Trophoblast cell (in vitro differentiated cells and primary cell): ENCODE measurements around the gene SYNJ2.

Experiments used
- DNase-seq, 2 donors: peaks; one replicate each; pipeline ENCODE4 v3.0.0-alpha.2; 2016
- H2AFZ ChIP-seq: 2 replicates; pipeline ENCODE4 v1.6.1; 2013; ENCODE audit warnings: low read length, moderate library complexity, mild to moderate bottlenecking; ENCODE audit not compliant: insufficient read depth, poor library complexity
- H2AK5ac ChIP-seq: 2 replicates; pipeline ENCODE4 v1.6.1; 2013; ENCODE audit warnings: mild to moderate bottlenecking, low read length
- H2BK120ac ChIP-seq: 2 replicates; pipeline ENCODE4 v1.6.1; 2013; ENCODE audit warnings: low read length, mild to moderate bottlenecking, moderate library complexity; ENCODE audit not compliant: insufficient read depth, poor library complexity
- H2BK12ac ChIP-seq: 2 replicates; pipeline ENCODE4 v1.6.1; 2013; ENCODE audit warnings: mild to moderate bottlenecking, low read length, moderate library complexity
- H2BK5ac ChIP-seq: 2 replicates; pipeline ENCODE4 v1.6.1; 2013; ENCODE audit warnings: low read length, low read depth, moderate library complexity, mild to moderate bottlenecking; ENCODE audit not compliant: poor library complexity
- H3K14ac ChIP-seq: 2 replicates; pipeline ENCODE4 v1.6.1; 2013; ENCODE audit warnings: mild to moderate bottlenecking, low read length
- H3K18ac ChIP-seq: 2 replicates; pipeline ENCODE4 v1.6.1; 2013; ENCODE audit warnings: mild to moderate bottlenecking, low read length
- H3K23ac ChIP-seq: 2 replicates; pipeline ENCODE4 v1.6.1; 2013; ENCODE audit warnings: low read length
- H3K27ac ChIP-seq: 2 replicates; pipeline ENCODE4 v1.5.1; 2013; ENCODE audit warnings: low read depth, mild to moderate bottlenecking, inconsistent platforms, low read length, moderate library complexity
- H3K27me3 ChIP-seq: 2 replicates; pipeline ENCODE4 v1.6.1; 2013; ENCODE audit warnings: inconsistent platforms, mild to moderate bottlenecking, low read length, moderate library complexity; ENCODE audit not compliant: insufficient read depth
- H3K36me3 ChIP-seq, 2 experiments: 1 replicate in 1 of 2; 2 replicates in 1 of 2; pipeline ENCODE4 v1.6.1; 2013; ENCODE audit warnings: low read length in 2 of 2, mild to moderate bottlenecking in 2 of 2, moderate library complexity in 1 of 2; ENCODE audit not compliant: insufficient read depth in 2 of 2, control insufficient read depth in 1 of 2
- H3K4ac ChIP-seq: 2 replicates; pipeline ENCODE4 v1.6.1; 2013; ENCODE audit warnings: low read depth, mild to moderate bottlenecking, low read length, moderate library complexity
- H3K4me1 ChIP-seq, 2 experiments: 1 replicate in 1 of 2; 2 replicates in 1 of 2; pipeline ENCODE4 v1.6.1; 2013; ENCODE audit warnings: low read length in 2 of 2, mild to moderate bottlenecking in 2 of 2, moderate library complexity in 1 of 2; ENCODE audit not compliant: insufficient read depth in 2 of 2, control insufficient read depth in 1 of 2
- H3K4me2 ChIP-seq: 2 replicates; pipeline ENCODE4 v1.6.1; 2013; ENCODE audit warnings: inconsistent platforms, mild to moderate bottlenecking, low read length, moderate library complexity
- H3K4me3 ChIP-seq: 2 replicates; pipeline ENCODE4 v1.5.1; 2013; ENCODE audit warnings: mild to moderate bottlenecking, low read depth, low read length, inconsistent platforms
- H3K79me1 ChIP-seq: one replicate; pipeline ENCODE4 v1.6.1; 2013; ENCODE audit warnings: low read length
- H3K79me2 ChIP-seq: 2 replicates; pipeline ENCODE4 v1.6.1; 2013; ENCODE audit warnings: low read length, mild to moderate bottlenecking; ENCODE audit not compliant: control insufficient read depth, insufficient read depth, poor library complexity
- H3K9ac ChIP-seq: 2 replicates; pipeline ENCODE4 v1.6.1; 2013; ENCODE audit warnings: mild to moderate bottlenecking, low read length
- H3K9me3 ChIP-seq: 2 replicates; pipeline ENCODE4 v1.6.1; 2013; ENCODE audit warnings: low read depth, mild to moderate bottlenecking, control low read depth, inconsistent platforms, low read length; ENCODE audit not compliant: insufficient read depth
- H4K12ac ChIP-seq: 2 replicates; pipeline ENCODE4 v1.6.1; 2013; ENCODE audit warnings: low read depth, mild to moderate bottlenecking, low read length, moderate library complexity
- H4K8ac ChIP-seq: 2 replicates; pipeline ENCODE4 v1.6.1; 2013; ENCODE audit warnings: low read depth, mild to moderate bottlenecking, low read length, moderate library complexity
- H4K91ac ChIP-seq: one replicate; pipeline ENCODE4 v1.6.1; 2013; ENCODE audit warnings: low read depth, mild to moderate bottlenecking, low read length, moderate library complexity
- WGBS: extraction: QIAGEN DNeasy Blood & Tissue Kit; methylation state at CpG from one replicate; pipeline ENCODE4 v1.1.7; 2013; ENCODE audit warnings: missing lambda C conversion rate; ENCODE audit not compliant: insufficient read length, insufficient coverage; ENCODE audit errors: extremely low coverage; 5-methylcytosine and 5-hydroxymethylcytosine counted together

Gene SYNJ2

GRCh38 chr6:157981132-157981394 is 600 bp upstream of the SYNJ2 start:
- peak overlapping the region; percentile 67 for H2BK120ac ChIP-seq
- WGBS = no CpG with 5 or more reads among the region's 24 CpGs
- H3K27ac ChIP-seq = peak overlapping the region; percentile 20
- H2AFZ ChIP-seq = peak overlapping the region; percentile 12
- no peaks in the 10 kb centered on the region for H3K27me3 ChIP-seq
- peaks cover 13 to 19% of the 10 kb centered on the region in 2 experiments for H3K4me1 ChIP-seq
- H3K23ac ChIP-seq = no peak overlapping the region
- peak overlapping the region; percentile 22 for H2BK5ac ChIP-seq
- H3K9me3 ChIP-seq = no peaks in the 10 kb centered on the region
- H3K4ac ChIP-seq = peak overlapping the region; percentile 19
- peak overlapping the region; percentile 8 for H3K18ac ChIP-seq
- H4K8ac ChIP-seq = peak overlapping the region; percentile 25
- peak overlapping the region; percentile 9 for H3K9ac ChIP-seq
- H4K12ac ChIP-seq = peak overlapping the region; percentile 68
- H4K91ac ChIP-seq = peak overlapping the region; percentile 85
- peak overlapping the region; percentile 42 for H2AK5ac ChIP-seq
- H3K14ac ChIP-seq = peak overlapping the region; percentile 20
- H2BK12ac ChIP-seq = peak overlapping the region; percentile 10
- DNase-seq = no peak
- H3K79me2 ChIP-seq = peaks cover 15% of the 10 kb centered on the region
- H3K36me3 ChIP-seq = no peaks in the 10 kb centered on the region
- peak overlapping the region; percentile 75 for H3K4me2 ChIP-seq
- peaks cover 19% of the 10 kb centered on the region for H3K79me1 ChIP-seq
- H3K4me3 ChIP-seq = peak overlapping the region; percentile 87

GRCh38 chr6:157982102-157982562 is 469 bp downstream of the SYNJ2 start:
- peaks cover 15% of the 10 kb centered on the region for H3K79me2 ChIP-seq
- peak overlapping the region; percentile 29 for H2BK12ac ChIP-seq
- peaks cover 15 to 19% of the 10 kb centered on the region in 2 experiments for H3K4me1 ChIP-seq
- peak overlapping the region; percentile 96 for H3K18ac ChIP-seq
- peak overlapping the region; percentile 87 for H3K4me3 ChIP-seq
- peaks cover 20% of the 10 kb centered on the region for H3K79me1 ChIP-seq
- peak overlapping the region; percentile 93 for H4K91ac ChIP-seq
- peak overlapping the region; percentile 87 for H2AFZ ChIP-seq
- H3K4ac ChIP-seq = peak overlapping the region; percentile 96
- H3K27ac ChIP-seq = peak overlapping the region; percentile 55
- no peaks in the 10 kb centered on the region for H3K36me3 ChIP-seq
- peak overlapping the region; percentile 71 for H2BK5ac ChIP-seq
- peak overlapping the region; percentile 79 for H4K12ac ChIP-seq
- peak overlapping the region; percentile 94 for H2BK120ac ChIP-seq
- H2AK5ac ChIP-seq = peak overlapping the region; percentile 39
- no peaks in the 10 kb centered on the region for H3K27me3 ChIP-seq
- H3K9ac ChIP-seq = peak overlapping the region; percentile 89
- DNase-seq = peak in 1 of 2 donors; percentile 42
- no peak overlapping the region for H3K23ac ChIP-seq
- peak overlapping the region; percentile 75 for H3K4me2 ChIP-seq
- H3K9me3 ChIP-seq = no peaks in the 10 kb centered on the region
- WGBS = no CpG with 5 or more reads among the region's 36 CpGs
- peak overlapping the region; percentile 73 for H3K14ac ChIP-seq
- peak overlapping the region; percentile 39 for H4K8ac ChIP-seq

- no peak overlapping the region for H4K12ac ChIP-seq
- no peak overlapping the region for H3K27ac ChIP-seq
- H2BK5ac ChIP-seq = no peak overlapping the region
- H3K27me3 ChIP-seq = no peaks in the 10 kb centered on the region
- peak overlapping the region; percentile 56 for H3K4ac ChIP-seq
- peak overlapping the region; percentile 89 for H3K9ac ChIP-seq
- H3K36me3 ChIP-seq = no peaks in the 10 kb centered on the region
- H3K14ac ChIP-seq = no peak overlapping the region
- H3K4me1 ChIP-seq = peaks cover 17 to 21% of the 10 kb centered on the region in 2 experiments
- H3K4me3 ChIP-seq = peak overlapping the region; percentile 87
- peak; percentile 32 to 54 for DNase-seq
- WGBS = no CpG with 5 or more reads among the region's 17 CpGs
- no peak overlapping the region for H2BK120ac ChIP-seq
- no peak overlapping the region for H2AFZ ChIP-seq
- H2BK12ac ChIP-seq = no peak overlapping the region
- no peak overlapping the region for H3K23ac ChIP-seq
- H2AK5ac ChIP-seq = no peak overlapping the region
- H4K91ac ChIP-seq = no peak overlapping the region
- H3K18ac ChIP-seq = no peak overlapping the region
- H4K8ac ChIP-seq = no peak overlapping the region
- peaks cover 20% of the 10 kb centered on the region for H3K79me1 ChIP-seq
- H3K79me2 ChIP-seq = peaks cover 15% of the 10 kb centered on the region
- H3K4me2 ChIP-seq = peak overlapping the region; percentile 75
- no peaks in the 10 kb centered on the region for H3K9me3 ChIP-seq
Measured at GRCh38 chr6:157982563-157983405, 1.1 kb downstream of the SYNJ2 start.

GRCh38 chr6:157983406-157984119 is 1.9 kb downstream of the SYNJ2 start:
- Histone ChIP-seq H3K27me3 (no peaks in the 10 kb centered on the region), H3K4me3 (no peak overlapping the region), H2BK120ac (no peak overlapping the region), H4K8ac (no peak overlapping the region), H3K4ac (no peak overlapping the region), H3K9me3 (no peaks in the 10 kb centered on the region), H2AFZ (no peak overlapping the region), H3K14ac (no peak overlapping the region), H3K23ac (no peak overlapping the region), H3K79me1 (peaks cover 20% of the 10 kb centered on the region), H4K91ac (no peak overlapping the region), H2BK12ac (no peak overlapping the region), H2AK5ac (no peak overlapping the region), H3K18ac (no peak overlapping the region), H3K9ac (no peak overlapping the region), H3K79me2 (peaks cover 18% of the 10 kb centered on the region), H3K4me2 (no peak overlapping the region), H3K36me3 (no peaks in the 10 kb centered on the region), H3K4me1 (peaks cover 21 to 25% of the 10 kb centered on the region in 2 experiments), H2BK5ac (no peak overlapping the region), H4K12ac (no peak overlapping the region), H3K27ac (no peak overlapping the region)
- DNase-seq = no peak
- WGBS = no CpG with 5 or more reads among the region's 9 CpGs
